SK-N-SH (cell line): ENCODE measurements around the gene TMPRSS11D. TPM values are rescaled to one million over a fixed set of nuclear protein-coding genes. Genes with fewer than 3 reads are reported as not detected.

Source experiments
- CTCF ChIA-PET: fragments of 300-600, 350-600 bp; formaldehyde crosslinking; extraction: SDS; loops from one replicate; lab custom pipeline; 2021; lab: Yijun Ruan, JAX
- POLR2A ChIA-PET: fragments of 350-600 bp; sonication (Branson Sonifier 250); formaldehyde crosslinking; extraction: SDS; loops from one replicate; lab custom pipeline; 2020; ENCODE audit warnings: antibody characterized with exemption, inconsistent platforms; lab: Yijun Ruan, JAX
- DNase-seq: peaks from one replicate; pipeline ENCODE4 v3.0.0; 2012
- H2AFZ ChIP-seq: fragments of 200-600 bp; sonication (generic); 2 replicates; pipeline ENCODE4 v1.8.1; 2016; ENCODE audit warnings: antibody characterized with exemption, mild to moderate bottlenecking, low read depth
- H3F3A ChIP-seq: fragments of 200-600 bp; sonication (generic); replicated peaks from 2 replicates; pipeline ENCODE3; 2016; ENCODE audit warnings: antibody characterized with exemption, mild to moderate bottlenecking; ENCODE audit not compliant: insufficient read depth
- H3K27ac ChIP-seq, 2 experiments: fragments of 200-500 bp in 1 of 2; fragments of 200-600 bp in 1 of 2; sonication (Bioruptor generic) in 1 of 2; sonication (generic), shearing (Covaris generic) in 1 of 2; 2 replicates each; pipeline versions ENCODE4 v1.5.1 to v1.6.1; 2014 to 2016; ENCODE audit warnings: low read depth in 2 of 2, inconsistent platforms in 1 of 2, low read length in 1 of 2, mild to moderate bottlenecking in 1 of 2, mixed read lengths in 1 of 2
- H3K27me3 ChIP-seq: fragments of 200-600 bp; sonication (generic), shearing (Covaris generic); 2 replicates; pipeline ENCODE4 v1.6.1; 2016; ENCODE audit warnings: mixed run types; ENCODE audit not compliant: insufficient read depth
- H3K36me3 ChIP-seq, 2 experiments: fragments of 200-500 bp in 1 of 2; fragments of 200-600 bp in 1 of 2; sonication (Bioruptor generic) in 1 of 2; sonication (generic) in 1 of 2; replicated peaks in 1 of 2; 2 replicates each; pipeline versions ENCODE3 to v1.5.1; 2014 to 2016; ENCODE audit warnings: low read length in 1 of 2, mild to moderate bottlenecking in 1 of 2; ENCODE audit not compliant: insufficient read depth in 2 of 2, control insufficient read depth in 1 of 2
- H3K4me1 ChIP-seq, 2 experiments: fragments of 200-500 bp in 1 of 2; fragments of 200-600 bp in 1 of 2; sonication (Bioruptor generic) in 1 of 2; sonication (generic), shearing (Covaris generic) in 1 of 2; 2 replicates each; pipeline versions ENCODE4 v1.5.1 to v1.6.1; 2014 to 2016; ENCODE audit warnings: low read depth in 1 of 2, low read length in 1 of 2, mixed run types in 1 of 2; ENCODE audit not compliant: insufficient read depth in 2 of 2, control insufficient read depth in 1 of 2
- H3K4me2 ChIP-seq: fragments of 200-600 bp; sonication (generic), shearing (Covaris generic); 2 replicates; pipeline ENCODE4 v1.6.1; 2017; ENCODE audit warnings: mixed run types
- H3K4me3 ChIP-seq, 2 experiments: fragments of 200-500 bp in 1 of 2; fragments of 200-600 bp in 1 of 2; sonication (Bioruptor generic) in 1 of 2; sonication (generic), shearing (Covaris generic) in 1 of 2; 2 replicates each; pipeline versions ENCODE4 v1.5.1 to v1.8.1; 2014 to 2016; ENCODE audit warnings: low read depth in 2 of 2, inconsistent platforms in 1 of 2, low read length in 1 of 2, mild to moderate bottlenecking in 1 of 2, mixed read lengths in 1 of 2, moderate library complexity in 1 of 2
- H3K79me2 ChIP-seq: fragments of 200-600 bp; sonication (generic); 2 replicates; pipeline ENCODE4 v1.8.1; 2017; ENCODE audit warnings: mild to moderate bottlenecking; ENCODE audit not compliant: insufficient read depth
- H3K9ac ChIP-seq: fragments of 200-600 bp; sonication (generic); 2 replicates; pipeline ENCODE4 v1.6.1; 2017; ENCODE audit warnings: mixed run types
- H3K9me2 ChIP-seq: fragments of 200-600 bp; sonication (generic); 2 replicates; pipeline ENCODE4 v1.6.1; 2017; ENCODE audit warnings: mixed run types
- H3K9me3 ChIP-seq: fragments of 200-600 bp; sonication (generic); 2 replicates; pipeline ENCODE4 v1.6.1; 2017; ENCODE audit warnings: mixed run types, mild to moderate bottlenecking, moderate library complexity
- H4K20me1 ChIP-seq: fragments of 200-600 bp; sonication (generic); 2 replicates; pipeline ENCODE4 v1.6.1; 2017; ENCODE audit warnings: mild to moderate bottlenecking, mixed run types; ENCODE audit not compliant: insufficient read depth
- CTCF ChIP-seq: fragments of 200-600 bp; sonication (generic); IDR thresholded peaks from 2 replicates; pipeline ENCODE4 v1.6.1; 2017; ENCODE audit warnings: antibody characterized with exemption, mild to moderate bottlenecking, moderate library complexity
- EP300 ChIP-seq, 2 experiments: IDR thresholded peaks; 2 replicates each; pipeline versions ENCODE4 v1.4.0 to v1.6.1; 2012; ENCODE audit warnings: borderline replicate concordance in 1 of 2, low read depth in 1 of 2, low read length in 1 of 2
- FOXJ3 ChIP-seq: sonication (generic); formaldehyde crosslinking; IDR thresholded peaks from 2 replicates; pipeline ENCODE4 v1.5.1; 2020; ENCODE audit warnings: mild to moderate bottlenecking, missing genetic modification reagents
- GATA2 ChIP-seq: sonication (generic); formaldehyde crosslinking; IDR thresholded peaks from 2 replicates; pipeline ENCODE4 v1.5.0; 2020; ENCODE audit warnings: mild to moderate bottlenecking, missing genetic modification reagents
- JUND ChIP-seq: IDR thresholded peaks from 2 replicates; pipeline ENCODE4 v1.4.0; 2012
- POLR2AphosphoS5 ChIP-seq: IDR thresholded peaks from 2 replicates; pipeline ENCODE4 v1.6.1; 2012; ENCODE audit warnings: low read depth, low read length
- RAD21 ChIP-seq: IDR thresholded peaks from 2 replicates; pipeline ENCODE4 v1.6.1; 2012; ENCODE audit warnings: mild to moderate bottlenecking, low read length
- RCOR1 ChIP-seq: fragments of 150-350 bp; IDR thresholded peaks from 2 replicates; pipeline ENCODE4 v1.6.1; 2017; ENCODE audit warnings: antibody characterized with exemption, low read length
- RFX5 ChIP-seq: IDR thresholded peaks from 2 replicates; pipeline ENCODE4 v1.6.1; 2012; ENCODE audit warnings: mild to moderate bottlenecking, improper control_type of control experiment, low read length
- TAF1 ChIP-seq: IDR thresholded peaks from 2 replicates; pipeline ENCODE4 v1.6.1; 2012; ENCODE audit warnings: low read depth, mild to moderate bottlenecking, low read length, moderate library complexity, borderline replicate concordance
- TCF12 ChIP-seq: IDR thresholded peaks from 2 replicates; pipeline ENCODE4 v1.4.0; 2012
- YY1 ChIP-seq: IDR thresholded peaks from 2 replicates; pipeline ENCODE4 v1.4.0; 2012; ENCODE audit warnings: low read depth, mild to moderate bottlenecking
- WGBS: methylation state at CpG from one replicate; pipeline ENCODE4 v1.1.6; 2017; ENCODE audit warnings: low lambda C conversion rate; 5-methylcytosine and 5-hydroxymethylcytosine counted together
- polyA plus RNA-seq, 3 experiments: library from polyadenylated mRNA; depleted of rRNA; stranded (reverse); fragments of >200 nt; gene quantifications; 2 replicates each; pipeline ENCODE4 v1.2.3, GENCODE V29; 2012
- TF ChIP-seq, protein P1 (sequence below): fragments of 150-350 bp; IDR thresholded peaks from 2 replicates; pipeline ENCODE4 v1.6.1; 2017; ENCODE audit warnings: antibody characterized with exemption, low read length, low read depth, borderline replicate concordance
- TF ChIP-seq, protein P2 (sequence below): IDR thresholded peaks from 2 replicates; pipeline ENCODE4 v1.4.0; 2012; ENCODE audit warnings: low read depth, borderline replicate concordance
- TF ChIP-seq, protein P3 (sequence below): IDR thresholded peaks from 2 replicates; pipeline ENCODE4; 2012

The TMPRSS11D gene
- polyA plus RNA-seq, 1 of the 3 experiments (the other 2 are of a cell fraction) = 0.02 TPM

- TF ChIP-seq CTCF (no peak), JUND (no peak), TCF12 (no peak), RAD21 (no peak), RFX5 (no peak), TAF1 (no peak), EP300 (IDR thresholded peaks at IDR 0.05; ENCODE audit: borderline replicate concordance in 1 of 2, low read depth in 1 of 2, low read length in 1 of 2) (no peak), GATA2 (CRISPR knock-in tag) (no peak), RCOR1 (no peak), YY1 (no peak), FOXJ3 (CRISPR knock-in tag) (no peak), POLR2AphosphoS5 (no peak)
- TF ChIP-seq, protein P1, sequence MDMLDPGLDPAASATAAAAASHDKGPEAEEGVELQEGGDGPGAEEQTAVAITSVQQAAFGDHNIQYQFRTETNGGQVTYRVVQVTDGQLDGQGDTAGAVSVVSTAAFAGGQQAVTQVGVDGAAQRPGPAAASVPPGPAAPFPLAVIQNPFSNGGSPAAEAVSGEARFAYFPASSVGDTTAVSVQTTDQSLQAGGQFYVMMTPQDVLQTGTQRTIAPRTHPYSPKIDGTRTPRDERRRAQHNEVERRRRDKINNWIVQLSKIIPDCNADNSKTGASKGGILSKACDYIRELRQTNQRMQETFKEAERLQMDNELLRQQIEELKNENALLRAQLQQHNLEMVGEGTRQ = no peak
- TF ChIP-seq, protein P2, sequence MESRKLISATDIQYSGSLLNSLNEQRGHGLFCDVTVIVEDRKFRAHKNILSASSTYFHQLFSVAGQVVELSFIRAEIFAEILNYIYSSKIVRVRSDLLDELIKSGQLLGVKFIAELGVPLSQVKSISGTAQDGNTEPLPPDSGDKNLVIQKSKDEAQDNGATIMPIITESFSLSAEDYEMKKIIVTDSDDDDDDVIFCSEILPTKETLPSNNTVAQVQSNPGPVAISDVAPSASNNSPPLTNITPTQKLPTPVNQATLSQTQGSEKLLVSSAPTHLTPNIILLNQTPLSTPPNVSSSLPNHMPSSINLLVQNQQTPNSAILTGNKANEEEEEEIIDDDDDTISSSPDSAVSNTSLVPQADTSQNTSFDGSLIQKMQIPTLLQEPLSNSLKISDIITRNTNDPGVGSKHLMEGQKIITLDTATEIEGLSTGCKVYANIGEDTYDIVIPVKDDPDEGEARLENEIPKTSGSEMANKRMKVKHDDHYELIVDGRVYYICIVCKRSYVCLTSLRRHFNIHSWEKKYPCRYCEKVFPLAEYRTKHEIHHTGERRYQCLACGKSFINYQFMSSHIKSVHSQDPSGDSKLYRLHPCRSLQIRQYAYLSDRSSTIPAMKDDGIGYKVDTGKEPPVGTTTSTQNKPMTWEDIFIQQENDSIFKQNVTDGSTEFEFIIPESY = no peak
- TF ChIP-seq, protein P3, sequence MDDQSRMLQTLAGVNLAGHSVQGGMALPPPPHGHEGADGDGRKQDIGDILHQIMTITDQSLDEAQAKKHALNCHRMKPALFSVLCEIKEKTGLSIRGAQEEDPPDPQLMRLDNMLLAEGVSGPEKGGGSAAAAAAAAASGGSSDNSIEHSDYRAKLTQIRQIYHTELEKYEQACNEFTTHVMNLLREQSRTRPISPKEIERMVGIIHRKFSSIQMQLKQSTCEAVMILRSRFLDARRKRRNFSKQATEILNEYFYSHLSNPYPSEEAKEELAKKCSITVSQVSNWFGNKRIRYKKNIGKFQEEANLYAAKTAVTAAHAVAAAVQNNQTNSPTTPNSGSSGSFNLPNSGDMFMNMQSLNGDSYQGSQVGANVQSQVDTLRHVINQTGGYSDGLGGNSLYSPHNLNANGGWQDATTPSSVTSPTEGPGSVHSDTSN = no peak
- Histone ChIP-seq H3K27me3 (no peaks in the 10 kb centered on the region), H3K4me3 (no peak overlapping the region), H3K27ac (no peak overlapping the region), H3K79me2 (no peaks in the 10 kb centered on the region), H3K9ac (no peak overlapping the region), H3K9me2 (no peaks in the 10 kb centered on the region), H3K4me2 (no peak overlapping the region), H2AFZ (no peak overlapping the region), H3F3A (no peaks in the 10 kb centered on the region), H3K36me3 (no peaks in the 10 kb centered on the region), H3K4me1 (no peaks in the 10 kb centered on the region), H4K20me1 (no peaks in the 10 kb centered on the region), H3K9me3 (no peaks in the 10 kb centered on the region)
- WGBS = 55% methylated on average over 2 of the region's 2 CpGs
- ChIA-PET CTCF (interaction anchor here (1.4 kb wide), 1 partner anchor 20 kb away, joined by 4 read pairs; no protein-coding TSS in a partner anchor), POLR2A (no interaction called here)
- no peak for DNase-seq
Measured at GRCh38 chr4:67853336-67853735, 30.5 kb downstream of the TMPRSS11D start.
